Measurements from ENCODE around the gene CYYR1.

The CYYR1 gene

DNA sequence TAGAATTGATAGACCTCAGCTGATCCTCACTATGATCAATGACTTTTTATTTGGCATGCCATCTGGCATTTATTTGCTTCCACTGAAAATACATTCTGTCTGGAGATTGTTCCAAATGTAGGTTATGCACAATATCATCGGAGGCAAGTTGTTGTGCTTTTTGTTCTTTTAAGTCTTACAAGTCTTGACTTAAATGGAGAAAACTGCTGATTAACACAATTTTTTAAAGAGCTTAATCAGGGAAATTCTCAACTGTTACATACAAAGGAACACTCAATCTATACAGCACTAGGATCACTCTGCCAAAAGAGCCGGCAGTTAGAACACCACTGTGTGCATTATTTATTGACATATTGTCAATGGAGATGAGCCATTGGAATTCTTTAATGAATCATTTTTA lies 19.2 kb downstream of the CYYR1 start:
- no peak for DNase-seq (ENCODE audit: low spot score)

DNA sequence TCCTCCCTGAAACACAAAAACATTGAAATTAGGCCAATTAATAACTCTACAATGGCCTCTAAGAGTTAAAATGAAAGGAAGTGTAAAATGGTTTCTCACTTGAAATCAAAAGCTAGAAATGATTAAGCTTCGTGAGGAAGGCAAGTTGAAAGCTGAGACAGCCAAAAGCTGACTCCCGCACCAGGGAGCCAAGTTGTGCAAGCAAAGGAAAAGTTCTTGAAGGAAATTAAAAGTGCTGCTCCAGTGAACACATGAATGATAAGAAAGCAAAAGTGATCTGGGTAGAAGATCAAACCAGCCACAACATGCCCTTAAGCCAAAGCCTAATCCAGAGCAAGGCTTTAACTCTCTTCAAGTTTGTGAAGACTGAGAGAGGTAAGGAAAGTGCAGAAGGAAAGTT lies 22.8 kb downstream of the CYYR1 start:
- DNase-seq (ENCODE audit: low spot score) = no peak

DNA sequence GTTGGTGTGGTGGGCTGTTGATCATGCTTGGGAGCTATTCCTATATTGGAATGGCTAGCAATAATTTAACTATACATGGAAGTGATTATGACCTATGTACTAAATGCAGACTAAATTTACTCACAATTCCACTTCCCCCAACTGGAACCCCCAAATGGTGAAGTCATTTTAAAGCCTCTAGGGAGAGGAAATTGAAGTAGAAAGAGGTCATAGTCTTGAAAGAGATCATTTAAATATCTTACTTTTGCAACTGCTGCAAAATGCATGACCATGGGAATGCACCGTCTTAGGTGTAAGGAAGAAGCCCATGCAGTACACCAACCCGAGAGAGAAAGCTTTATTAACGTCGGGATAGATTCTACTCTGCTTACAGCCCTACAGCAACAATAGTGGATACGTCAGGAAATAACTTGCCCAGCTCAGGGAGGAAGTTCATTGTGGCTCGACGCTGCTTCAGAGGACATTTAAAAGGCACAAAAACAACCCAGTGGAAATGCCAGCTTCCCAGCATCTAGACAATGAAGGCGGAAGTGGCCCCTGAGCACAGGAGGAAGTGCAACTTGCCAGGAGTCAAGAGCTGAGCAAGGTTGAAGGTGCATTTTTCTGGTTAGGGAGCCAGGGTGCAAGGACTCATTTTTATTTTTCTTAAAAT lies 26.5 kb downstream of the CYYR1 start:
- DNase-seq (ENCODE audit: low spot score) = no peak

DNA sequence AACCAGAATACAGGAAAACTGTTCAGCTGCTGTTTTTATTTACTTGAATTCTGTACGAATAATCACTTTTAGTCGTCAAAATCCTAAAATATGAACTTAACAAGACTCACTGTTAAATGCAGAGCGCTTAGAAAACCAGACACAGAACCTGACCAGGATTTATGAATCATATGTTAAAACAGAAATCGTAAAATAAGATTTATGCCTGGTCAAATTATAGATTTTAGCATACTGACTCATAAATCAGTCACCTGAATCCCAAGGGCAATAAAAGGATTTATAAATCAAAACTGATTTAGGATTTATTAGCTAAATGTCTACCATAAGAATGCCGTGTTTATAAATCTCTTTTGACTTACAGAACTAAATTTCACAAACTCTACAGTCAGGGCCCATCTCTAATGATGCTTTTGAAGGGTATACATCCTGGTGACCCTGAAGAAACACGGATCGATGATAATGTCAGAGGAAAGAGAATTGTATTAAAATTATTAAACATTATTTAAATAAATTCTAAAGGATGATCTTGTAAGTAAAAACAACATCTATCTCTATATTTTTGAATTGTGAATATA lies 28.8 kb downstream of the CYYR1 start:
- DNase-seq (ENCODE audit: low spot score) = no peak

DNA sequence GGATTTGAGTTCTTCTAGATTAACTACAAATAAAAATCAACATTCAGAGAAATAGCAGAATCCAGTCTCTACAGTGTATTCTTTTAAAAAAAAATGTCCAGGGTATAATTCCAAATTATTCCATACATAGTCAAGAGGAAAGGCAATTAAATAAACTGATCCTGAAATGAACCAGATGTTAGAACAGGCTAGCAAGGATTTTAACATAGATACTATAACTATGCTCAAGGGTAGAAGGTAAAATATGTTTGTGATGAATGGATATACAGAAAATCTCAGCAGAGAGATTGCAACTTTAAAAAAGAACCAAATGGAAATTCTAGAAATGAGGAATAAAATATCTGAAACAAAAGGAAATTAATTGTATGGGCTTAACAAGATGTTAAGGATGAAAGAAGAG lies 32.4 kb downstream of the CYYR1 start:
- no peak for DNase-seq (ENCODE audit: low spot score)

DNA sequence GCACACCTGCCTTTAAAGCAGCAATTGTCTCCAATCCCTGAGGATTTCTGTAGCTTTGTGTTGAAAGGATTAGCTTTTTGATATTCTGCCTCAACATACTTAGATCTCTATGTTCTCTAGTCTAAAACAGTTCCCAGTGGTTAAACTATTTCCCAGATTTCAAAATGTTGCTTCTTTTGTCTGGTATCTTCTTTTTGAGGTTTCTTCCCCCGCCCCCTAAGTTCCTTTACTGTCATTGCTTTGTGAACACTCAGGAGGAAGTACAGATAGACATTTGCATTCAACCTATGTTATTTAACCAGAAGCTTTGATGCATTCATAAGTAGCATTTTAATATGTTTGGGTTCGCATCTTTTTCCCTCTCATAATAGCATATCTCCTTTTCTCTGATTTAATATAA lies 33.5 kb downstream of the CYYR1 start:
- DNase-seq (ENCODE audit: low spot score) = no peak

DNA sequence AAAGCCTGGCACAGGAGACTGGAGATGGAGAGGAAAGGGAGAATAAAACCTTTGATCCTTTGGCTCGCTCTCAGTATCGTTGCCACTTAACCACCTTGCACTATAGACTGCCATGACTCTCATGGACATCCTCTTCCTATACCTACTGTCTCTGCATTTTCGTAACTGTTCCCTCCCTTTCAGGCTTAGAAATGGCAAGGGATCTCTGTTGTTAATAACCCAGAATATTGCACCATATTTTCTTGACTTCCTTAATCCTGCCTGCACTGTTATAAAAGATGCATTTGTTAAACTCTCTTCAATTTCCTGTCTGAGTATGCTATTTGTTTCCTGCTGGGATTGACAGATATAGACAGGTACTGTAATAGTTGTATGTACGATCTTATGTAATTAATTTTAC lies 38.6 kb downstream of the CYYR1 start:
- DNase-seq (ENCODE audit: low spot score) = no peak

DNA sequence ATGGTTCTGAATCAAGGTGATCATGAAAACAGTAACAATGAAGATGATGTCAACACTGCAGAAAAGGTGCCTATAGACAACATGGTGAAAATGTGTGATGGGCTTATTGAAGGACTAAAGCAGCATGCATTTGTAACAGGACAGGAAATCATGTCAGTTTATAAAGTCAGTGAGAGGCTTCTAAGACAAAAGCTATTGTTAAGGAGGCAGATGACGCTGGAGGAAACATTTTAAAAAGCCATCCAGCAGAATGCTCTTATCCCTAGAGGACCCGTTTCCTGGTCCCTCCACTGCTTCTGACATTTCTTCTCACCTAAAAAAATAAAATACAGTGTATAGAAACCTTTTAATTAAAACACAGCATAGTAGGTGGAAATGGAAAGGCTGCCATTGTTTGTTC lies 40.9 kb downstream of the CYYR1 start:
- DNase-seq (ENCODE audit: low spot score) = no peak

DNA sequence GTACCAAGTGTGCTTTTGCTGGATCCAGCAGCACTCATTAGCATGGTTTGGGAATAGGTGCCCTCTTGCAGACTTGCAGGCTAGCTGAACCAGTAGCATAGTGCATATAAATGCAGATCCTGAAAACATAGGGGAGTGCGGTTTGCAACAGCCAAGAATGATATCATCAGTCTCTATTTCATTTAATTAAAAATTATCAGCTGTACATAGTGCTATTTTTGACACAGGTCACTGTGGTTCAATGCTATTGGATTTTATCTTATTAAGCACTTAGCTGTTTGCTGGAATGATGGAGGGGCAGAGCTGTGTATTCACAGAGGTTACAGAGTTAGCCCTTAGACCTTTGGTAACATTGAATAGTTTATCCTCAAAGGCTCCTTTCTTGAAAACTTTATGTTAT lies 43.6 kb downstream of the CYYR1 start:
- DNase-seq (ENCODE audit: low spot score) = no peak

DNA sequence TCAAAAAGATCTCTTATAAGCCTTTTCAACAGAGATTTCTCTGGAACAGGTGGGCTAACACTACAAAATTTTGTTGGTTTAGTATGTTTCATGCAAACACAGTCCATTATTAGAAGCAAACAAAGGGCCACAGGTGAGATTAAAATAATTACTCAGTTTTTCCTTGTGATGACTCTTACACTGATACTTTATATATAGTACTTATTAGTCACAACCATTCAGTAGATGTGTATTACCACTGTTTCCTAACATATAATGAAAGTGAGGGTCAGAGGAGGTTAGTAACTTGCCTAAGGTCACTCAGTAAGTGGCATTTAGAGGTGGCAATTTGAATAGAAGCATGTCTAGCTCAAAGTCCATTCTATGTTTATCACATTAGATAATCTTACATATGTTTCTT lies 44.2 kb downstream of the CYYR1 start:
- DNase-seq (ENCODE audit: low spot score) = no peak

DNA sequence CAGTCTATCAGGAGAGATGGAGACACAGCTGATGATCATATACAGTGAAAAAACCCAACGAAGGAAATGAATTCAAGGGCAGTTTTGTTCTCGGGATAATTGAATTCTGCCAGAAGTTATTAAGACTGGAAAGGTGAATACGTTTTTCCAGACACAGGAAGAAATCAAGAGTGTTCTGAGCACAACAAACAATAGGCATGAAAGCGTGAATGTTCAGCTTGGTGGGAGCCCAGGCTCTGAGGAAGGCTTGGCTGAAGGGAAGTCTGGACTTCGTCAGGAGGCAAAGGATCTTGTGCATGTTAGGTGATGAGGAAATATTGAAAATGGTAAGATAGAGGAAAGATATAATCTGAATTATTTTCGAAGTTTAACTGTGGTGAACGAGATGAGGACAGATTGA lies 50.4 kb downstream of the CYYR1 start:
- no peak for DNase-seq (ENCODE audit: low spot score)

DNA sequence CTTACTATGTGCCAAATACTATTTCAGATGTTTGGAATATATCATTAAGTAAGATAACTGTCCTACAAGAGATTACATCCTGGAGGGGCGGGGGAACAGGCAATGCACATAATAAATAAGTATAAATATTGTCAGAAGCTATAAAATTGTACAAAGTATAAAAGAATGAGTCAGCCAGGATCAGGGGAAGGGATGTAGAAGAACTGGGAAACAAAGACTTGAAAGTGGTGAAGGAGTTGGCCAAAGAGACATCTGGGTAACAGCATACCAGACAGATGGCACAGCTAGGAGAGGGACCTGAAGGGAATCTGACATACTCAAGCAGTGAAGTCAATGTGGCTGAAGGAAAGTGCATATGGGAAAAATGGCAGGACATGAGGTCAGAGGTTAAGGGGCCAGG lies 53.9 kb downstream of the CYYR1 start:
- no peak for DNase-seq (ENCODE audit: low spot score)

DNA sequence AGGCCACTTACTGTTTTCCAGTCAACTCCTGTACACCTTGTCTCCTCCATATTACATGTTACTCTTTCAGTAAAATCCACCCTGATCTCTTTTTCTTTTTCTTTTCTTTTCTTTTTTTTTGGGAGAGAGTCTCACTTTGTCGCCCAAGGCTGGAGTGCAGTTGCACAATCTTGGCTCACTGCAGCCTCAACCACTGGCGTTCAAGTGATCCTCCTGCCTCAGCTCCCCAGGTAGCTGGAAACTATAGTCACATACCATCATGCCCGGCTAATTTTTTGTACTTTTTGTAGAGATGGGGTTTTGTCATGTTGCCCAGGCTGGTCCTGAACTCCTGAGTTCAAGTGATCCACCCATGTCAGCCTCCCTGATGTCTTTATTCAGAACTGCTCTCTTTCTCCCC lies 57.8 kb downstream of the CYYR1 start:
- no peak for DNase-seq (ENCODE audit: low spot score)

DNA sequence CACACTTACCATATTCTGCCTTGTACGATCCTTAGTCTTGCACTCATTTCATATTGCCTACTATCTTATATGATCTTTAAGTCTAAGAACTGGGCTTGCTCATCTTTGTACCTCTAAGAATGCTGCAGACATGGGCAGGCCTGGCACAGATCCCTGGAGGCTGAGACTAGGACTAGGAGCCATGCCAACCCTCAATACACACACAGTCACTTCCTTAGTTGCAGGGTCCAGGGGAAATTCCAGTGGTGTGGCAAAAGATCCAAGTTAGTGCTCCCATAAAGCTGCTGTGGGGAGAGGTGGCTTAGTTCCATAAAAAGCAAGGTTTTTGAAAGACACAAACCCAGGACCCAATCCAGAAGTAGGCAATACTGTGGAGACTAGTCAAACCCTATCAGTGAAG lies 59.9 kb downstream of the CYYR1 start:
- DNase-seq (ENCODE audit: low spot score) = no peak

DNA sequence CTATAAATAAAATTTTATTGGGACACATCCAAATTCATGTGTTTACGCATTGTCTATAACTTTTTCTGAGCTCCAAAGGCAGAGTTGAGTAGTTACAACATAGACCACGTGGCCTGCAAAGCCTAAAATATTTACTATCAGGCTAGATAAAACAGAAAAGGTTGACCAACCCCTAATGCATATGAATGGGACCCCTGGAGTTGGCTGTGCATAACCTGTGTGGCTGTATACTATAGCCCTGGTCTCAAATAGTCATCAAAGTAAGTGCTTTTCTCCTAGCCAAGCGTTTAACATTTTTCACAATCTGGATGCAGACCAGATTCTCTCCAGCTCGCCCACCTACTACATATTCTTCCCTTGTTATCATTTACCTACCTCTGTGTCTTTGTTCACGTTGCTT lies 60.4 kb downstream of the CYYR1 start:
- DNase-seq (ENCODE audit: low spot score) = no peak

DNA sequence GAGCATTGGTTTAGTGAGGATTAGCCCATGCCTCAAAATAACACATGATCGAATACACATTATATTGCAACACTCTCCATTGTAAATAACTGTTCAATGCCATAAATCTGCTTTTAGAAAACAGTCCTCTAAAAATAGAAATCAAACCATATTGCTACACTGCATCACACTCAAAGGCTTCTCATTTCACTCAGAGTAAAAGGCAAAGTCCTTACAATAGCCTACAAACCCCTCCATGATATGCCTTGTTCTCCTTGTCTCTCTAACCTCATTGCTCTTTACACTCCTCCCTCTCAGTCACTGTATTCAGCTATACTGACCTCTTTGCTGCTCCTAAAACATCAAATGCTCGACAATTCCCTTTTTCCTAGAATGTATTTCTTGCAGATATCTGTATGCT lies 64.2 kb downstream of the CYYR1 start:
- no peak for DNase-seq (ENCODE audit: low spot score)

DNA sequence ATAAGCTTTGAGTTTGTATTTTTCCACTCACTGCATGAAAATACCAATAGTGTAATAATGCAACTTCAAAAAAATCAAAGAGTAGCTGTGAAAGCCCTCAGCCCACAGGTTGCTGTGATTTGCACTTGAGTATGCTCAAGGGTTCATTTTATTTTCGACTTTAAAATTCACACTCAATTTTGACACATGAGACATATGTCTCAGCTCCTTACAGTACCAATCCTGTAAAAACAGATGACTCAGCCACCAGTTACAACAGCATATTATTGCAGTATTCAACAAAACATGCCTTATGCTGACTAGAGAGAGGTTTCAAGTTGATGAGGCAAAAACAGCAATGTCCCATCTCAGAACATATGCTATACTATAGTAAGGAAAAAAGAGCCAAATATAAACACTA lies 66.1 kb downstream of the CYYR1 start:
- no peak for DNase-seq (ENCODE audit: low spot score)

DNA sequence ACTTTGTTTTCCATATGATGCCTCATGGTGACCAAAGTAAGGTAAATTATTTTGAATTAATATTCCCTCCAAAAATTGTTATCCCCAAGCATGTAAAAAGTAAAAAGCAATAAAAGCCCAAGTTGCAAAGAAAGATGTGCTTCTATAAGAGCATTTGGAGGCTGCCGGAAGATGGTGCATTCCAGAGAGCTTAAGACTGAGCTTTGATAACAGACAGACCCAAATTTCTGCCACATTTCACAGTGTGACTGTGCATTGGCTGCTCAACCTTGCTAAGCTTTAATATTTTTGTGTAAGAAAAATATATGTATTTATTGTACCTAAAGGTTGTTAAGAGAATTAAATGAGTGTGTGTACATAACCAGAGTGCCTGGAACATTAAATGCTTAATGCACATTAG lies 67.9 kb downstream of the CYYR1 start:
- no peak for DNase-seq (ENCODE audit: low spot score)

DNA sequence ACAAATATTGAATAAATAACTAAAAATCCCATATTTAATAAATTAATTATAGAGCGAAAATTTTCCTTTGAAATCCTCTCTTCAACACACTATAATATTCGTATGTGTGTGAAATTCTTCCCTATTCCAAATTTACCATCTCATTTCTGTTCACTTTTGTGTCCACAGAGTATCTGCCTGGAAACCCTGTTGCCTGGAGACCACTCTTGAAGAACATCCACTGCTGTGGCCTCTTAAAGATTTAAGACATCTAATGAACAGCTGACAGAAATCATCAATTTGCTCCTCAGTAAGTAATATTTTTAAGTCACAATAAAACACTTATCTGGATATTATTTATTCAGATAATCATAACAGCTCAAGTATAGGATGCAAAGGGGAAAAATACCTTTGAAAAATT lies 69.7 kb downstream of the CYYR1 start:
- no peak for DNase-seq (ENCODE audit: low spot score)

DNA sequence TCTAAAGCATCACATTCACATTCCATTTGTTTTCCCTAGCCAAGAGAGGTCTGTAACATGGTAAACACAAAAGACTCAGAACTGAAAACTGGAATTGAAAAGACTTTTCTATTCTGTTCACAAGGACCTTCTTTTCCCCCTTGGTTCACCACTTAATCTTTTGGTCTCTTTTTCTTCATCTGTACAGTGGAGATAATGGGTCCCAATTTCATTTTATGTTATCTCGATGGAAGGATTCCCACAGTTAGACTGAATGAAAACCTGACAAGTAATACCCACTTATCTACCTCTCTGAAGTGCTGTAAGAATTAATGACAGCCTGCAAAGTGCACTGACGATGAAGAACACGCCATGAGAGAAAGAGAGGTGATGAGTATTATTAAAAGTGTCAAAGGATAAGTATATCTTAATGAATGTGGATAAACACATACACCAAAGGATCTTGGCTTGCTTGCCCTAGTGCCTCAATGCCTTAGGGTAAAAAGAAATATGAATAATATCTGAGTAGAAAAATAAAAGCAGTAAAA lies 71.5 kb downstream of the CYYR1 start:
- no peak for DNase-seq (ENCODE audit: low spot score)

DNA sequence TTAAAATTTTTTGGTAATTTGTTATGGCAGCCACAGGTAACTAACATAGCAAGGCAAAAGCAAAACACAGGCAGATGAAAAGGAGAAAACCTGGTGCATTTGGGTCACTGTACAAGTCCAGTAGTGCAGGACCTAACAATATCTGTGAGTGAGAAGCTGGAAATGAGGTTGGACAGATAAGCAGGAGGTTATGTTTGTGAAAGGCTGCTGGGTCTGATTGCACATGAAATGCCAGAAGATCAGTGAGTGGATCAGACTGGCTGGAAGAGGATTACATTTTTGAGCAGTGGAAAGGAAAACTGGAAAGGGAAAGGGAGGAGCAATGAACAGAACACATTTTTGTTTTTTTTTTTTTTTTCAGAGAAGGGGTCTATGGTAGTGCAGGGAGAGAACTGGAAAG lies 73.6 kb downstream of the CYYR1 start:
- DNase-seq (ENCODE audit: low spot score) = no peak

DNA sequence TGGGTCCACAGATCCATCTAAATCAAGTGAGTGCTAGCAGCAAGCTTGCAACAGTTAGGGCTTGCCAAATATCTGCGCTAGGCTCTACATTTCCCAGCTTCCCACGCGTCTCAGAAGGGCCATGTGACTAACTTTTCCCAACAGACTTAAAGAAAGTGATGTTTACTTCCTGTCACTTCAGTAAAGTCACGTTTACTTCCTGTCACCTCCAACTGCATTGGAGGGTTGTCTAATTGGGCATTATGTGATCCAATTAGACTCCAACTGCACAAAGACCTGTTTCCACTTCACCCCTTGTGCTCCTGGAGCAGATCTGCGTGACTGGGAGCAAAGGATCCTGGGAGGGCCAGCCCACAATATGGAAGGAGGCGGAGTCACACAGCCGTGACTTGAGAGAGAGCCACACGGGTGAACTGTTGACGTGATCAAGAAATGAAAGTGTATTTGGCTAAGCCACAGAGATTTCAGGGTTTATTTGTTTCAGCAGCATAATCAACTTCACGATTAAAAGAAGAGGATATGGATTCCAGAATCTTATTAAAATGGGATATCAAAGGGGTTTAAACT lies 77.7 kb downstream of the CYYR1 start:
- DNase-seq (ENCODE audit: low spot score) = no peak

DNA sequence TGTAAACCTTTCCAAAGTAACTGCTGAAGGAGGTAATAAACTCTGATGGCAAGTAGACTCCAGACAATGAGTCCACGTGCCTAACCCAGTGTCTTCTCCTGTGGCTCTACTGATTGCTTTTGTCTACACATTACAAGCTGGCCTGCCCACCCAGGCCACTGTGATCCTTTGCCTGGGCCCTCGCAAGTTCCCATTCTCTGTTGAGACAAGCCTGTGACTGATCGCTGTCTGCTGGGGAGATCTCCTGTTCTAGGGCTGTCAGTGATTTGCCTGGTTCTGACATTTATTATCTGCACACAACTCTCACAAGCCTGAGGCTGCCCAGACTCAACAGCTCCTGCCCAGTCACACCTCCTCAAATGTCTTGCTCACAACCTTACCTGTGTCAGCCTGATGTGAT lies 81.4 kb downstream of the CYYR1 start:
- DNase-seq (ENCODE audit: low spot score) = no peak

DNA sequence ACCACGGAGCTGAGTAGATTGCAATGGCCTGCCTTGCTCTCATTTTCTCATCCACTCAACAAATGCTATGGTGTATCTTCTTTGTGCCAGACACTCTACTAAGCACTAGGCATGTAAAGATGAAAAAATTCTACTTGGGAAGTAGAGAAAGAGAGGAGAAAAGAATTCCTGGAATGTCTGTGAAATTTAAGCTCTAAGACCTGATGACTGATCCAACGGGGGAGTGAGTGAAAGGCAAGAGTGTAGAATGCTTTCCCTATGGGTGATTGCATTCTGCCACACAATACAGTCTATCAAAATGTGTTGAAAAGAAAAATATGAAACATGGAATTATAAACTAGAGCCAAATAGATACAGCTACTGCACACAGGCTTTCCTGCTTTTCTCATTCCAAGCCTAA lies 82.3 kb downstream of the CYYR1 start:
- DNase-seq (ENCODE audit: low spot score) = no peak
